ENCODE results near the gene SMIM32.

DNA sequence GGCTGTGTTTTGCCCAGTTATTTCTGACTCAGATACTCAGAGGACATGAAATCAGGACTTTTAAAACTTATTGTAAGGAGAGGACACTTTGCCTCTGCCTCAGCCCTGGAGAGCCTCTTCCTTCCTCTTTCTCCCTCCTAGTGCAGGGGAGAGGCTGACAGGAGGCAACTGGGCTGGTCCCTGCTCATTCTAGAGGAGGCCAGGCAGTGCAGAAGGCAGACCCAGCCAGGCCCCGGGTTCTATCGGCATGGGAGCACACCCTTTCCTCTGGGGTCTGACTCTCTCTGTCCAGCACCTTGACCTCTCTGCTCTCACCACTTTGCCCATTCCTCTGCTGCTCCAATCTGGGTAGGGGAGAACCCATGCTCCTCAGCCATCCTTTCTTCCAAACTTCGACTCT lies 16.0 kb upstream of the SMIM32 start:
- TF ChIP-seq, protein P1, sequence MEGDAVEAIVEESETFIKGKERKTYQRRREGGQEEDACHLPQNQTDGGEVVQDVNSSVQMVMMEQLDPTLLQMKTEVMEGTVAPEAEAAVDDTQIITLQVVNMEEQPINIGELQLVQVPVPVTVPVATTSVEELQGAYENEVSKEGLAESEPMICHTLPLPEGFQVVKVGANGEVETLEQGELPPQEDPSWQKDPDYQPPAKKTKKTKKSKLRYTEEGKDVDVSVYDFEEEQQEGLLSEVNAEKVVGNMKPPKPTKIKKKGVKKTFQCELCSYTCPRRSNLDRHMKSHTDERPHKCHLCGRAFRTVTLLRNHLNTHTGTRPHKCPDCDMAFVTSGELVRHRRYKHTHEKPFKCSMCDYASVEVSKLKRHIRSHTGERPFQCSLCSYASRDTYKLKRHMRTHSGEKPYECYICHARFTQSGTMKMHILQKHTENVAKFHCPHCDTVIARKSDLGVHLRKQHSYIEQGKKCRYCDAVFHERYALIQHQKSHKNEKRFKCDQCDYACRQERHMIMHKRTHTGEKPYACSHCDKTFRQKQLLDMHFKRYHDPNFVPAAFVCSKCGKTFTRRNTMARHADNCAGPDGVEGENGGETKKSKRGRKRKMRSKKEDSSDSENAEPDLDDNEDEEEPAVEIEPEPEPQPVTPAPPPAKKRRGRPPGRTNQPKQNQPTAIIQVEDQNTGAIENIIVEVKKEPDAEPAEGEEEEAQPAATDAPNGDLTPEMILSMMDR (conservative IDR thresholded peaks at IDR 0.05) = no peak
- TF ChIP-seq EZH2 (IDR thresholded peaks at IDR 0.05; ENCODE audit: low read depth) = no peak
